Measurements from ENCODE around the gene PLA2G2F.

DNA sequence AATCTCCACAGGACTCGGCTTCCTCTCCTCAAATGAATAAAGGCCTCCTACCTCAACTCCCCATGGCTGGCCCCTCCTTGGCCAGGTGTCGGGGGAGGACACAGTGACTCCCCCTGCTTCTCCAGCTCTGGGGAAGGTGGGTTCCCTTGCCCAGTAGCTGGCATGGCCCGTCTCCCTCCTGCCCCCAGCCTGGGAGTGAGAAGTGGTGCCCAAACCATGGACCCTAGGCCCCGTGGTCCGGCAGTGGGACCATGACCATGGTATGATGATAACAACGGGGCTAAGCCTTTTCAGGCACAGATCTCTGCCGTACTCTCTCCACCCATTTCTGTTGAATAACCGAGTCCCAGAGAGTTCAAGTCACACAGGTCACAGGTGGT, 11.2 kb downstream of the PLA2G2F start:
- no peak for TF ChIP-seq POLR2AphosphoS5 (IDR thresholded peaks at IDR 0.05)
- no peak for TF ChIP-seq POLR2A (IDR thresholded peaks at IDR 0.05)

All from stomach (tissue), 4 donors.